IMR-90 (cell line): Measurements from ENCODE around the gene NANOS1. TPM values are rescaled to one million over a fixed set of nuclear protein-coding genes. Genes with fewer than 3 reads are reported as not detected.

Experiments used
- ATAC-seq: fragments of 200-7000 bp; cut with Tn5 transposase; 2 replicates; pipeline ENCODE4 v1.9.1; 2020; ENCODE audit warnings: low read depth, mild to moderate bottlenecking, moderate library complexity
- BruUV-seq: library from RNA; stranded (reverse); fragments of 400-500 nt; replicated peaks from 2 replicates; lab custom pipeline; 2021; lab: Mats Ljungman, UMichigan
- CTCF ChIA-PET: fragments of 300-600 bp; formaldehyde crosslinking; extraction: SDS; loops from one replicate; lab custom pipeline; 2021; ENCODE audit warnings: antibody characterized with exemption; lab: Yijun Ruan, JAX
- POLR2A ChIA-PET: fragments of 300-600 bp; sonication (Branson Sonifier 250); formaldehyde crosslinking; loops from one replicate; lab custom pipeline; 2022; ENCODE audit warnings: antibody characterized with exemption; ENCODE audit not compliant: unreplicated experiment; lab: Charles Lee
- DNase-seq: peaks from one replicate; pipeline ENCODE4 v3.0.0; 2013
- H2AFZ ChIP-seq: replicated peaks from 2 replicates; pipeline ENCODE3; 2013; ENCODE audit warnings: low read length, mild to moderate bottlenecking; ENCODE audit not compliant: poor library complexity
- H2AK5ac ChIP-seq: 2 replicates; pipeline ENCODE4 v1.6.1; 2013; ENCODE audit warnings: low read depth, low read length, inconsistent platforms
- H2AK9ac ChIP-seq: replicated peaks from 2 replicates; pipeline ENCODE3; 2013; ENCODE audit warnings: mild to moderate bottlenecking, low read depth, low read length, moderate library complexity; ENCODE audit not compliant: poor library complexity
- H2BK120ac ChIP-seq: 2 replicates; pipeline ENCODE4 v1.6.1; 2013; ENCODE audit warnings: low read depth, low read length, inconsistent platforms
- H2BK15ac ChIP-seq: 3 replicates; pipeline ENCODE4 v1.6.1; 2013; ENCODE audit warnings: low read depth, low read length, inconsistent platforms
- H2BK20ac ChIP-seq: 2 replicates; pipeline ENCODE4 v1.6.1; 2013; ENCODE audit warnings: low read depth, mild to moderate bottlenecking, inconsistent platforms, low read length, moderate library complexity
- H2BK5ac ChIP-seq: 2 replicates; pipeline ENCODE4 v1.6.1; 2013; ENCODE audit warnings: mild to moderate bottlenecking, low read depth, low read length, inconsistent platforms; ENCODE audit not compliant: poor library complexity, severe bottlenecking
- H3K14ac ChIP-seq: replicated peaks from 2 replicates; pipeline ENCODE4 v1.6.1; 2013; ENCODE audit warnings: low read depth, low read length, inconsistent platforms
- H3K18ac ChIP-seq: 2 replicates; pipeline ENCODE4 v1.6.1; 2013; ENCODE audit warnings: low read depth, low read length, control low read depth
- H3K23ac ChIP-seq: 2 replicates; pipeline ENCODE4 v1.6.1; 2013; ENCODE audit warnings: low read depth, low read length, inconsistent platforms
- H3K27ac ChIP-seq: 2 replicates; pipeline ENCODE4 v1.5.1; 2013; ENCODE audit warnings: mild to moderate bottlenecking, control low read depth, low read length; ENCODE audit not compliant: insufficient read depth
- H3K27me3 ChIP-seq: 2 replicates; pipeline ENCODE4 v1.6.1; 2013; ENCODE audit warnings: low read length; ENCODE audit not compliant: control insufficient read depth, insufficient read depth
- H3K36me3 ChIP-seq: 2 replicates; pipeline ENCODE4 v1.6.1; 2013; ENCODE audit warnings: low read length, mixed read lengths; ENCODE audit not compliant: control insufficient read depth, insufficient read depth
- H3K4ac ChIP-seq: 2 replicates; pipeline ENCODE4 v1.6.1; 2013; ENCODE audit warnings: low read depth, low read length, inconsistent platforms
- H3K4me1 ChIP-seq: 2 replicates; pipeline ENCODE4 v1.6.1; 2013; ENCODE audit warnings: low read length, mixed read lengths; ENCODE audit not compliant: control insufficient read depth, insufficient read depth
- H3K4me2 ChIP-seq: 2 replicates; pipeline ENCODE4 v1.6.1; 2013; ENCODE audit warnings: low read depth, mild to moderate bottlenecking, control low read depth, low read length, moderate library complexity
- H3K4me3 ChIP-seq: 2 replicates; pipeline ENCODE4 v1.5.1; 2013; ENCODE audit warnings: low read depth, mild to moderate bottlenecking, control low read depth, low read length, moderate library complexity; ENCODE audit not compliant: insufficient read depth
- H3K56ac ChIP-seq: 2 replicates; pipeline ENCODE4 v1.6.1; 2013; ENCODE audit warnings: low read length, inconsistent platforms; ENCODE audit not compliant: insufficient read depth; ENCODE audit errors: extremely low read depth
- H3K79me1 ChIP-seq, 2 experiments: 2 replicates each; pipeline ENCODE4 v1.6.1; 2013; ENCODE audit warnings: low read length in 2 of 2, inconsistent platforms in 1 of 2, low read depth in 1 of 2
- H3K9ac ChIP-seq: 2 replicates; pipeline ENCODE4 v1.6.1; 2013; ENCODE audit warnings: low read depth, low read length, control low read depth
- H3K9me1 ChIP-seq: 2 replicates; pipeline ENCODE4 v1.6.1; 2013; ENCODE audit warnings: low read length, inconsistent platforms; ENCODE audit not compliant: insufficient read depth
- H3K9me3 ChIP-seq: 2 replicates; pipeline ENCODE4 v1.6.1; 2013; ENCODE audit warnings: low read length; ENCODE audit not compliant: control insufficient read depth, insufficient read depth
- H4K20me1 ChIP-seq: 2 replicates; pipeline ENCODE4 v1.6.1; 2013; ENCODE audit warnings: low read length, inconsistent platforms; ENCODE audit not compliant: insufficient read depth
- H4K5ac ChIP-seq: 2 replicates; pipeline ENCODE4 v1.6.1; 2013; ENCODE audit warnings: mild to moderate bottlenecking, low read depth, low read length, control low read depth
- H4K8ac ChIP-seq, 2 experiments: 2 replicates each; pipeline ENCODE4 v1.6.1; 2013; ENCODE audit warnings: low read depth in 2 of 2, low read length in 2 of 2, control low read depth in 1 of 2, inconsistent platforms in 1 of 2
- H4K91ac ChIP-seq: 2 replicates; pipeline ENCODE4 v1.6.1; 2013; ENCODE audit warnings: low read depth, low read length, inconsistent platforms; ENCODE audit not compliant: insufficient read depth
- CEBPB ChIP-seq: IDR thresholded peaks from 2 replicates; pipeline ENCODE4 v1.6.1; 2012; ENCODE audit warnings: low read depth, low read length, improper control_type of control experiment
- FOS ChIP-seq: fragments of 150-350 bp; IDR thresholded peaks from 2 replicates; pipeline ENCODE4 v1.6.1; 2016; ENCODE audit warnings: low read depth, low read length
- MXI1 ChIP-seq: IDR thresholded peaks from 2 replicates; pipeline ENCODE4 v1.6.1; 2012; ENCODE audit warnings: low read depth, mild to moderate bottlenecking, low read length, moderate library complexity, borderline replicate concordance
- POLR2A ChIP-seq: IDR thresholded peaks from 2 replicates; pipeline ENCODE4 v1.6.1; 2012; ENCODE audit warnings: mild to moderate bottlenecking, low read depth, low read length
- RAD21 ChIP-seq: IDR thresholded peaks from 2 replicates; pipeline ENCODE4 v1.6.1; 2012; ENCODE audit warnings: low read length, improper control_type of control experiment
- RCOR1 ChIP-seq: IDR thresholded peaks from 2 replicates; pipeline ENCODE4 v1.6.1; 2012; ENCODE audit warnings: mild to moderate bottlenecking, low read length, improper control_type of control experiment; ENCODE audit not compliant: insufficient replicate concordance
- WGBS, 2 experiments: methylation state at CpG; one replicate each; pipeline versions ENCODE4 v1.1.5 to v1.1.7; 2013; ENCODE audit warnings: missing lambda C conversion rate in 2 of 2; ENCODE audit not compliant: insufficient read length in 1 of 2; ENCODE audit errors: extremely low coverage in 2 of 2; 5-methylcytosine and 5-hydroxymethylcytosine counted together
- dilution Hi-C: fragments of 300-500 bp; cut with HindIII; formaldehyde crosslinking; loops from one replicate; pipeline ENCODE4 v1.14.3; 2018; ENCODE audit warnings: low sequenced_read_pairs; ENCODE audit not compliant: unreplicated experiment
- in situ Hi-C: fragments of 300-500 bp; cut with MboI; formaldehyde crosslinking; loops from 3 replicates; pipeline ENCODE4 v1.14.3; 2019; ENCODE audit warnings: low sequenced_read_pairs, inconsistent platforms, mixed read lengths
- intact Hi-C: fragments of 100-400 bp; cut with micrococcal nuclease; formaldehyde crosslinking; loops from 2 replicates; pipeline ENCODE4 v1.10.0; 2022
- polyA plus RNA-seq, 3 experiments: library from polyadenylated mRNA; depleted of rRNA; stranded (reverse); fragments of >200 nt; gene quantifications; 2 replicates each; pipeline ENCODE4 v1.2.3, GENCODE V29; 2012; ENCODE audit warnings: low replicate concordance in 1 of 3
- total RNA-seq: library from RNA; depleted of rRNA; stranded (reverse); fragments of >200 nt; gene quantifications from 2 replicates; pipeline ENCODE4 v1.2.3, GENCODE V29; 2012

Gene NANOS1
- total and polyA plus RNA-seq, 2 of the 4 experiments (the other 2 are of a cell fraction) = under 0.01 to 0.12 TPM

- in situ Hi-C loops = no loop called here
- intact Hi-C loops = no loop called here
These were observed 42.4 kb upstream of the NANOS1 start for GRCh38 chr10:118986815-118987790.

More at GRCh38 chr10:118986815-118987790, 42.4 kb upstream of the NANOS1 start:
- Histone ChIP-seq H2AFZ (no peak overlapping the region), H4K5ac (no peak overlapping the region), H3K9me1 (no peaks in the 10 kb centered on the region), H3K23ac (no peak overlapping the region), H3K4me1 (no peaks in the 10 kb centered on the region), H3K36me3 (no peaks in the 10 kb centered on the region), H3K14ac (no peak overlapping the region), H2BK120ac (no peak overlapping the region), H2BK20ac (no peak overlapping the region), H2BK5ac (no peak overlapping the region), H2AK5ac (no peak overlapping the region), H3K18ac (no peak overlapping the region), H3K27me3 (peaks cover 17% of the 10 kb centered on the region), H2BK15ac (no peak overlapping the region), H3K4me2 (no peak overlapping the region), H3K9me3 (no peaks in the 10 kb centered on the region; the same call in 1 of the 2 replicates), H3K4ac (no peak overlapping the region), H3K9ac (no peak overlapping the region), H3K56ac (no peak overlapping the region), H4K8ac (no peak overlapping the region), H4K91ac (no peak overlapping the region), H3K4me3 (no peak overlapping the region), H2AK9ac (no peak overlapping the region), H3K79me1 (no peaks in the 10 kb centered on the region), H4K20me1 (no peaks in the 10 kb centered on the region), H3K27ac (no peak overlapping the region)
- dilution Hi-C loops = no loop called here
- CTCF ChIA-PET = interaction anchor here (0.6 kb wide), 1 partner anchor 100 kb away, joined by 5 read pairs; no protein-coding TSS in a partner anchor
- BruUV-seq = no TSS peak
- no peak for ATAC-seq
- POLR2A ChIA-PET = no interaction called here
- no CpG with 5 or more reads among the region's 7 CpGs for WGBS, 2 experiments
- no peak for DNase-seq
- TF ChIP-seq RCOR1 = no peak
- TF ChIP-seq CEBPB = no peak
- no peak for TF ChIP-seq POLR2A
- no peak for TF ChIP-seq RAD21
- no peak for TF ChIP-seq FOS
- TF ChIP-seq MXI1 = no peak
